HG03378 (cell line): ENCODE measurements around the gene SCMH1.

ENCODE experiments used
- ATAC-seq: cut with Tn5 transposase; IDR thresholded peaks from one replicate; pipeline ENCODE4 v1.9.1; 2021; ENCODE audit warnings: mild to moderate bottlenecking, moderate library complexity; ENCODE audit not compliant: unreplicated experiment

Gene SCMH1

GRCh38 chr1:41033272-41033671 lies 208.8 kb downstream of the SCMH1 start:
- ATAC-seq, result no peak

DNA sequence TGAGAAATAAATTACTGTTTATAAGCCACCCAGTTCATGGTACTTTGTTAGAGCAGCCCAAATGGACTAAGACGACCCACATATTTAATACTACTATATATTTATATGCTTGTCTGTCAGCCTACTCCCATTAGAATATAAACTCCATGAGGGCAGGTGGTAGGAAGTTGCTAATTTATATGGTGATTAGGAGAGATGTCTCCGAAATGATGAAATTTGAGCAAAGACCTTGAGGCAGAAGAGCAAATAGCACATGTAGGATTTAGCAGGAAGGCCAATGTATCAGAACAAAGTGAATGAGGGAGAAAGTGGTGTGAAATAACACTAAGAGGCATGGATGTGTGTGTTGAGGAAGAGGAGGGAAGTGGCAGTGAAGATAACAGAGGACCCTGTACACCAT lies 210.0 kb downstream of the SCMH1 start:
- ATAC-seq, result no peak

DNA sequence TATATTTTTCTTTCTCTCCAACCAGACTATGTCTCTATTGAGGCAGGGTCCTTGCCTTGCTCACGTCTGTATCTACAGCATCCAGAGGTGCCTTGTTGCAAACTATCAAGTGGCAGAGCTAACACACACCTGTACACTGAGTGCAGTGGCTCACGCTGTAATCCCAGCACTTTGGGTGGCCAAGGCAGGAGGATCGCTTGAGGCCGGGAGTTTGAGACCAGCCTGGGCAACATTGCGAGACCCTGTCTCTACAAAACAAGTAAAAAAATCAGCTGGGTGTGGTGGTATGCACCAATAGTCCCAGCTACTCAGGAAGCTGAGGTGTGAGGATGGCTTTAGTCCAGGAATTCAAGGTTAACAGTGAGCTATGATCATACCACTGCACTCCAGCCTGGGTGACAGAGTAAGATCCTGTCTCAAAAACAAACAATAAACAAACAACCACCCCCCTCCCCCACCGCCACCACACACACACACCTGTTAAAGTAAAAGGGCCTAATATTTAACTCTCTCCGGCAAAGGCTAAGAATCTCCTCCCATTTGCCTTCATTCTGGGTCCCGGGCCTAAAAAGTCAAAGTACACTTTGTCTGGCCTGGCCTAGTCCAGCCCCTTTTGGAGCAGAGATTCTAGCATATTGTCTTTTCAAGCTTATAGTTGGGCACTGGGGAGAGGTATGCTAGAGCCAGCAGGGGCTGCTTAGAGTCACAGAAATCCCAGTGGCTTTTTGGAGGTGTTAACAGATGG lies 211.1 kb downstream of the SCMH1 start:
- ATAC-seq, result no peak

DNA sequence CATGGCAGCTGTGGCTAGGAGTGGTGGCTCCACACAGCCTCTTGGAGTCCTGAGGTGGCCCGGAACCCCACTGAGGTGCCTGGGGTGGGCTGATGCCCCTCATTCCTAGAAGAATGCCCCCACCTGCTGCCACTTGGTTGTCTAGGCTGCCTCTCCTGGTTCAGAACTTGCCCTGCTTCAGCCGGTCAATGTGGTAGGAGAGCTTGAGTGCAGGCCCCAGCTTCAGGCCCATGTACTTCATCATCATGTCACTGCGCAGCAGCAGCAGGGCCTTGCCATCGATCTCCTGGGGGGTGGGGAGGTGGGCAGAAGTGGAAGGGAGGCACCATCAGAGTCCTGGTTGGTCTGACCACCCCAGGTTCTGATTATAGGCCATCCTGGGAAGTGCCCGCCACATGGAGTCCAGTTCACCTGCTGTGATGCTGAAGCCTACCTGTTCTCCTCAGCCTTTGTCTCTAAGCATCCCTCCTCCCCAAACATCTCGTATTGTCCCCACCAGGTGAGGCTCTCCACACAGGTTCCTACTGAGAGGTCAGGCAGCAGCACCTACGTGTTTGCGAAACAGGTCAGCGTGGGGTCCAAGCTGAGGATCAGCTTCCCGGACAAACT lies 214.0 kb downstream of the SCMH1 start:
- no peak for ATAC-seq

GRCh38 chr1:41025979-41026819 lies 215.9 kb downstream of the SCMH1 start:
- no peak for ATAC-seq

DNA sequence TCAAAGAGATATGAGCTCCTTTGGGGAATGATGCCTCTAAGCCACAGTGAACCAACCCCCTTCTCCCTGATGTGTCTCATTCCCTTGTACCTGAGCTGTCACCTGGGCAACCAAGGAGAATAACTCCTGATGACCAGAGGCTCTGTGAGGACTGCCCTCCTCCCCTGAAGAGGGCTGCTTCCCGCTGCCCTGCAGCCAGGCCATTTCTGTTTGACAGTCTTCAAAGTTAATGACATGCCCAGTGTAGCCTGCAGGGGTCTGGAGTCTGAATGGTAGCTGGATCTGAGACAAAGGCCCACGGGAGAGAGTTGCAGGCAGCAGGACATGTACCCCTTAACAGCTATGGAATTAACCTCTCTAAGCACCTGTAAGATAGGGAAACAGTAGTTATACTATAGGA lies 217.2 kb downstream of the SCMH1 start:
- no peak for ATAC-seq

GRCh38 chr1:41023279-41023990 lies 218.7 kb downstream of the SCMH1 start:
- ATAC-seq, result no peak

GRCh38 chr1:41022424-41022823 lies 219.7 kb downstream of the SCMH1 start:
- no peak for ATAC-seq

DNA sequence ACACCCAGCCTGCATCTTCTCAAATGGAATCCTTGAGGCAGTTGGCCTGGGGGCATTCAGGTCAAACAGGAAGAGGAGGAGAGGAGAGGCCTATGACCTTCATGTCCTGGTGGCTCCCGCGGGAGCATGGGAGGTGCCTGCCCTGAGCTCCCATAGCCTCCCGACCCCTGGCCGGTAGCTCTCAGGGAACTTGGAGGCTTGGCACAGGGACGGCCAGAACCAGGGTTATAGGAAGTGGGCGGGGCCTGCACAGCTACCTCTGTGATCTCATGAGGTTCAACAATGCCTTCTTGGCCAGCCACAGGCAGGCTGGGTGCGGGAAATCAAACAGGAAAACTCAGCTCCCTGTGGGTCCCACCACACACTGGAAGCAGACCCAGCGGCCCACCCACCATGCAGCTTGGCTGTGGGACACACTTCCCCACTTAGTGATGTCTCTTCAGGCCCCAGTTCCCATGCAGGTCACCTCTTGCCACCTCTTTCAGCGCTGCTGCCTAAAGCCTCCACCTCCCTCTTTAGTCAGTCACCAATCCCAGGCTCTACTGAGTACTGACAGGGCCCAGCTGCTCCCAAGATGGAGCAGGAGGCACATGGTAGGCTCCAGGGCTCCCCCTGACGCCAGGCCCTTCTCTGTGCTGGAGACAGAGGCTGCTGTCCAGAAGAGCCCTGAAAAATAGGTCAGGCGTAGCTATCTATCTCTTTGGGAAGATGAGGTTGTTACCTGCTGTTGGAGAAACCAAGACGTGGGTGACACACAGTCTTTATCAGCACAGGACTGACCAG lies 220.4 kb downstream of the SCMH1 start, which contains the start of gene SLFNL1:
SLFNL1 (minus strand) TSS at position 200 of the 783 bp plus-strand sequence. CDS start 1,065 bp downstream, outside the sequence.
- no peak for ATAC-seq

DNA sequence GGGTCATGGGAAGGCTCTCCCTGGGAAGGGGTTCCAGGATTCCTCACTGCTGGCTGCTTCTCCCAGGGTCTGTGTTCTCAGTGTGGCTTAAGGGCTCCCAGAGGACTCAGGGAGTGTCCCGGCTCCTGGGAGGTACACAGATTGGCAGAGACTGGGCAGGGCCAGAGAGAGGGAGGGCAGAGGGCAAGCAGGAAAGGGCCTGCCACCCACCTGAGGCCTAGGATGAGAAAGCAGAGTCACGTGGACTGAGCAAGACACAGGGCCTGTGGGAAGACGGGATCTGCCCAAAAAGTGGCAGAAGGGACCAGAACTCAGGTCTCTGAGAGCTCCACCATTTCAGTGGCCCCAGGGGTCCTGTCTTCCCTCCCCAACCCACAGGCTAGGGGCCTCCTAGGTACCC lies 221.5 kb downstream of the SCMH1 start:
- no peak for ATAC-seq

DNA sequence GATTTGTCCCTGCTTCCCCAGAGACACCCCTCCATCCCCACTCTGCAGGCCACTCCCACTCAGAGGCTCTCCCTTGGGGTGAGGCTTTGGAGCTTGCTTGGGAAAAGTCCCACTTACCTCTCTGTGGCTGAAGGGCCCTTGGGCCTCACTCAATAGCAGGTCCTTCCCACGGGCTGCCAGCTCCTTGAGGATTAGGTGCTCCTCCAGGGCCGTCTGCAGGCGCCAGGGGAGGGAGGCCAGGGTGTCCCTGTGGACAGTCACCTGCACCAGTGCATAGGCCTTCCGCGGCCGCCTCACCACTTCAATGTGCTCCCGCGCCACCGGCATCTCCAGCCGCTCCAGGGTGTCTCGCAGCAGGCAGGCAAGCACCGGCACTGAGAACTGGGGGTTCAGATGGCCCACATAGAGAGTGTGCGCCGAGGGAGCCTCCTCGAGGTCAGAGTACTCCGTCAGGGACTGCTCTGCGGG lies 222.0 kb downstream of the SCMH1 start:
- no peak for ATAC-seq

- no peak for ATAC-seq
Measured at GRCh38 chr1:41019353-41019745, 222.8 kb downstream of the SCMH1 start.

DNA sequence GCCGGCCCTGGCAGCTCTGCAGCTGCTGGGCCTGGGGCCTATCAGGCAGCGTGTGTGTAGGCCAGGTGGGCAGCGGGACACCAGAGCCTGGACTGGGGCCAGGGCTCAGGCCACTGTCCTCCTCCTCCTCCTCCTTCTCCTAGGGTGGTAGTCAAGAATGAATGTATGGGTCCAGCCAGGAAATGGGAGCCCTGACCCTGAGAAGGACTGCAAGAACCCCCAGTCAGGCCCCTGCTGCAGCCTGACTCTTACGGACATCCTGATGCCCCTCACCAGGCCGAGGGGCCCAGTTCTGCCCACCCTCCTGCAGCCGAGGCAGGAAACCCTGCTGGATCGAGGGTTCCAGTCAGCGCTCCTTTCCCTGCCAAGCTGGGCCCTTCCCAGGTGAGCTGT lies 224.1 kb downstream of the SCMH1 start:
- ATAC-seq, result no peak

GRCh38 chr1:41017141-41018017 lies 224.7 kb downstream of the SCMH1 start:
- no peak for ATAC-seq

- ATAC-seq, result no peak
Measured at GRCh38 chr1:41015897-41016470, 226.1 kb downstream of the SCMH1 start.

DNA sequence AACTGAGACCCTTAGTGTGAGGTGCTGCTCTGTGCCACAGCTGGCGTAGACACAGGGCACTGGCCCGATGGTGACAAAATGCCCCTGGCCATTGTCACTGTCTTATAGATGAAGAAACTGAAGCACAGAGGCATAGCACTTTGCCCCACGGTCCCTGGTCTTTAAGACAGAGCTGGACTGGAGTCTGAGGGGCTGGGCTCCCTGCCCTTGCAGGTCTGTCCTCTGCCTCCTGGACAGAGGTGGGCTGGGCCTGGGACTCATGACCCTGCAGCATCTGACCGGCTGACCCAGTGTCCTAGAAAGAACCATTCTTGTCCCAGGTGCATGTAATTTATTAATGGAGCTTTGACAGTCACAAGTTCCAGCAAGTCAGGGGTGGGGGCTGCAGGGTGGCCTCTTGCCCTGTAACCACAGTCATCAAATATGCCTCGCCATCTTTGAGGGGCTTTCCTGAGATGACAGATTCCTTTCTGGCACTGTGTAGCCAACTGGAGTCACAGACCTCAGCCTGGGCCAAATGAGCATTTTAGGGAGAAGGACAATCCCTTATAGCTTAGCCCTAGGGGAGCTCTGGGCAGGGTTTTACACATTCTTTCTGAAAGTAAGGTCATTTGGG lies 226.7 kb downstream of the SCMH1 start:
- no peak for ATAC-seq

DNA sequence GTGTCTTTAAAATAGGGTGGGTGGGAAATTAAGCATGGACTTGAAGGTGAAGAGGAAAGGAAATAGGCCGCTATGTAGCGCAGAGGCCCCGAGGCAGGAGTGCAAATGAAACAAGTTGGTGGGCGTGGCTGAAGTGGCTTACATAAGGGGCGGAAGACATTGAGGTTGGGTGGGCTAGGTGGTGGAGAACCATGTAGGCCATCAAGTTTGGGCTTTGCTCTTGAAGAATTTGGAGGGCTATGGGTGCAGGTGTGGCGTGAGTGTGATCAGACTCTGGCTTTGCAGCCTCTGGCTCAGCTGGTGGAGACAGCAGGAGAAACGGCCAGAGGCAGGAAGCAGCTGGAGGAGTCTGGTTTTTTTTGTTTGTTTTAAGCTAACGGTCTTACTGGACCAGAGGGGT lies 227.2 kb downstream of the SCMH1 start:
- no peak for ATAC-seq

DNA sequence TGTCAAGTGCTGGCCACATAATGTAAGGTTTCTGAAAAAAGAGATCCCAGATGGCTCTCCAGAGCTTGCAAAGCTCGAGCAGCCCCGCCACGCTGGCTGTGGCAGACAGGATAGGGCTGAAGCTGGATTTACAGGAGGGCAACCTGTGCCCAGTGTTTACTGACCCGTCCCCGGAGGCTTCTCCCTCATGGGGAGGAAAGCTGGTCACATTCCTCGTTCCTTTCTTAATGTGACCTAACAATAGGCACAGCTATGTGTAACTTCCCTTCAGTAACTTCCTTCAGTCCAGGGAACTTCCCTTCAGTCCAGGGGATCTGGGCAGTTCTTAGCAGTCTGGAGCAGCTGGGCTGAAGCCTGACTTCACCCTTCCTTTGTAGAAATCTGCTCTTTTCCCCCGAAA lies 228.3 kb downstream of the SCMH1 start:
- ATAC-seq, result no peak
